Heart left ventricle (tissue), 16 donors: ENCODE data around the gene CCDC194. TPM values are rescaled to one million over a fixed set of nuclear protein-coding genes. Genes with fewer than 3 reads are reported as not detected.

Source experiments
- ATAC-seq, 4 donors: fragments of 200-7000 bp; cut with Tn5 transposase; one replicate each; pipeline ENCODE4 v1.9.1; 2020 to 2022; ENCODE audit warnings: moderate library complexity in 4 of 4, mild to moderate bottlenecking in 3 of 4, moderate number of reproducible peaks in 1 of 4
- DNase-seq, 5 donors: peaks; one replicate each; pipeline ENCODE4 v3.0.0-alpha.2; 2020
- H3K27ac ChIP-seq, 12 donors: fragments of 200-600 bp; sonication (generic) in 4 of 12; one replicate each; pipeline versions ENCODE4 v1.5.0 to v1.8.0; 2016 to 2022; ENCODE audit warnings: mild to moderate bottlenecking in 2 of 12
- H3K27me3 ChIP-seq, 9 donors: fragments of 200-600 bp; sonication (generic) in 2 of 9; one replicate each; pipeline versions ENCODE4 v1.5.1 to v1.8.0; 2016 to 2022; ENCODE audit warnings: mild to moderate bottlenecking in 3 of 9
- H3K36me3 ChIP-seq, 9 donors: fragments of 200-600 bp; sonication (generic) in 2 of 9; one replicate each; pipeline versions ENCODE4 v1.5.0 to v1.8.0; 2018 to 2022; ENCODE audit warnings: mild to moderate bottlenecking in 2 of 9
- H3K4me1 ChIP-seq, 12 donors: fragments of 200-600 bp; sonication (generic) in 4 of 12; one replicate each; pipeline versions ENCODE4 v1.5.0 to v1.8.0; 2016 to 2022; ENCODE audit warnings: mild to moderate bottlenecking in 3 of 12
- H3K4me3 ChIP-seq, 12 donors: fragments of 200-600 bp; sonication (generic) in 4 of 12; one replicate each; pipeline versions ENCODE4 v1.5.0 to v1.8.0; 2017 to 2022; ENCODE audit warnings: mild to moderate bottlenecking in 9 of 12, moderate library complexity in 4 of 12
- H3K9me3 ChIP-seq, 12 donors: fragments of 200-600 bp; sonication (generic) in 4 of 12; one replicate each; pipeline versions ENCODE4 v1.5.0 to v1.8.0; 2016 to 2022; ENCODE audit warnings: mild to moderate bottlenecking in 1 of 12
- CTCF ChIP-seq, 12 donors: fragments of 200-600 bp; sonication (generic) in 4 of 12; IDR thresholded peaks; one replicate each; pipeline versions ENCODE4 v1.5.0 to v1.8.0; 2018 to 2022; ENCODE audit warnings: antibody characterized with exemption in 12 of 12, mild to moderate bottlenecking in 5 of 12
- POLR2A ChIP-seq, 2 donors: fragments of 450-650 bp; IDR thresholded peaks; one replicate each; pipeline ENCODE4 v1.6.1; 2017; ENCODE audit warnings: antibody characterized with exemption in 2 of 2, mild to moderate bottlenecking in 2 of 2, moderate library complexity in 2 of 2
- WGBS, 4 donors: extraction: QIAGEN DNeasy Blood & Tissue Kit in 2 of 4; methylation state at CpG; one replicate each; pipeline versions ENCODE4 v1.1.5 to v1.1.7; 2013 to 2018; 5-methylcytosine and 5-hydroxymethylcytosine counted together
- intact Hi-C, 10 donors: fragments of 100-400 bp; cut with DNase I; formaldehyde crosslinking; loops; one replicate each; pipeline versions ENCODE4 v1.11.1 to v1.14.2; 2022
- polyA plus RNA-seq, 2 donors: library from polyadenylated mRNA; stranded (reverse); fragments of 200-250 nt; gene quantifications; one replicate each; pipeline ENCODE4 v1.2.3, GENCODE V29; 2013
- total RNA-seq, 9 donors: library from RNA; depleted of rRNA in 2 of 9; stranded (reverse); fragments of >200 nt in 2 of 9; fragmentation: NEBNext Ultra II Directional in 3 of 9; extraction: Animal tissue kit (Norgen Biotek cat#: 25700) in 3 of 9; gene quantifications; one replicate each; pipeline versions ENCODE4 v1.1.0 to v1.2.4, GENCODE V29; 2016 to 2023
- donor health status: ischemic (EF 13 %, LVEDD 7.1; RV severe dilation, severe dysfunction).
- donor health status: healthy with polysubstance abuse.
- donor health status: DM: no; HTN: yes; CAD: no.
- donor health status: DM: no; HTN: no; CAD: no.
- donor health status: ischemic (EF 25% LVEDD 6.9; RV normal size, moderate dysfunction).
- donor health status: ischemic (EF 25% LVEDD 5.7; RV mildly dilated, moderate dysfunction).
- donor health status: healthy.
- donor health status: DM: yes; HTN: yes; CAD: no.
- donor health status: ischemic (EF 35%, LVEDD 5.7; RV mildly dilated, moderate dysfunction).
- donor health status: nonischemic (EF 11% LVEDD 7.7; RV severe dilation, severe dysfunction).
- donor health status: DM: yes; HTN: yes; CAD: no.
- donor health status: PGD.
- donor health status: ischemic (EF 29% LVEDD 5.4; RV normal size, mild dysfunction).
- donor health status: nonischemic (EF 23%, LVEDD 6.1; RV moderate dilation, normal function).

Gene CCDC194
- total and polyA plus RNA-seq, 11 donors = 0.23 to 0.53 (median 0.37) TPM; not detected in 8

GRCh38 chr19:17341386-17341785 lies 52.6 kb downstream of the CCDC194 start:
- Histone ChIP-seq H3K4me3 (no peak overlapping the region), H3K4me1 (peaks cover 0 to 20% (median 12%) of the 10 kb centered on the region in 12 donors), H3K36me3 (peaks cover 0 to 22% (median 8%) of the 10 kb centered on the region in 9 donors), H3K27me3 (no peaks in the 10 kb centered on the region), H3K27ac (no peak overlapping the region), H3K9me3 (no peaks in the 10 kb centered on the region)
- DNase-seq (no peak), ATAC-seq (no peak)
- intact Hi-C loops = loop anchor here in 3 of 10 donors (5.0 to 10.0 kb wide), 3 partner anchors 44 to 513 kb away; partner anchors contain the start of genes NXNL1 (in 1 of the 3) and RPL18A (in 1 of the 3)
- TF ChIP-seq POLR2A (IDR thresholded peaks at IDR 0.05) (no peak), CTCF (IDR thresholded peaks at IDR 0.05) (no peak)
- 91 to 96% (median 93%) methylated on average over 6 to 15 of the region's 15 CpGs for WGBS, 4 donors

GRCh38 chr19:17340871-17341357 lies 53.1 kb downstream of the CCDC194 start:
- intact Hi-C loops = loop anchor here in 3 of 10 donors (5.0 to 10.0 kb wide), 3 partner anchors 44 to 514 kb away; partner anchors contain the start of genes NXNL1 (in 1 of the 3) and RPL18A (in 1 of the 3)
- peaks cover 0 to 19% (median 11%) of the 10 kb centered on the region in 12 donors for H3K4me1 ChIP-seq
- no peaks in the 10 kb centered on the region for H3K9me3 ChIP-seq
- 76 to 88% (median 81%) methylated on average over 10 to 17 of the region's 17 CpGs for WGBS, 4 donors
- H3K27ac ChIP-seq = no peak overlapping the region
- no peaks in the 10 kb centered on the region for H3K27me3 ChIP-seq
- no peak overlapping the region for H3K4me3 ChIP-seq
- no peak for TF ChIP-seq POLR2A (IDR thresholded peaks at IDR 0.05)
- TF ChIP-seq CTCF (IDR thresholded peaks at IDR 0.05) = no peak
- DNase-seq (no peak), ATAC-seq (no peak)
- H3K36me3 ChIP-seq = peaks cover 0 to 22% (median 8%) of the 10 kb centered on the region in 9 donors

Other genes starting within 250 kb of the CCDC194 start
- 10 to 100 TPM; 22.5 to 34.4 (median 25.8) TPM for gene USE1, start 178.8 kb downstream of the CCDC194 start, total RNA-seq
- gene USE1, start 178.8 kb downstream of the CCDC194 start, polyA plus RNA-seq = 10 to 100 TPM; 60.6 to 69.6 TPM
- 10 to 100 TPM in 6 of 9 donors, 1 to 10 TPM in 3; 8.7 to 27.2 (median 16.8) TPM for gene OCEL1, start 168.0 kb downstream of the CCDC194 start, total RNA-seq
- 10 to 100 TPM; 15.6 to 35.2 TPM for gene OCEL1, start 168.0 kb downstream of the CCDC194 start, polyA plus RNA-seq
- 100 to 1,000 TPM in 2 of 9 donors, 10 to 100 TPM in 7; 34.7 to 117 (median 47.0) TPM for gene NR2F6, start 148.3 kb downstream of the CCDC194 start, total RNA-seq
- gene NR2F6, start 148.3 kb downstream of the CCDC194 start, polyA plus RNA-seq = 10 to 100 TPM; 30.8 to 38.3 TPM
- gene USHBP1, start 129.5 kb downstream of the CCDC194 start, total RNA-seq = 10 to 100 TPM in 1 of 9 donors, 1 to 10 TPM in 8; 3.7 to 14.6 (median 7.3) TPM
- gene USHBP1, start 129.5 kb downstream of the CCDC194 start, polyA plus RNA-seq = 10 to 100 TPM; 11.1 to 12.4 TPM
- 10 to 100 TPM; 60.9 to 92.4 (median 75.9) TPM for gene BABAM1, start 126.8 kb downstream of the CCDC194 start, total RNA-seq
- gene BABAM1, start 126.8 kb downstream of the CCDC194 start, polyA plus RNA-seq = 10 to 100 TPM; 67.2 to 73.5 TPM
- gene ANKLE1, start 112.3 kb downstream of the CCDC194 start, total RNA-seq = under 1 TPM in 7 of 9 donors, not detected in 2; 0.07 to 0.44 (median 0.23) TPM
- under 1 TPM; 0.08 to 0.36 TPM for gene ANKLE1, start 112.3 kb downstream of the CCDC194 start, polyA plus RNA-seq
- gene ABHD8, start 90.8 kb downstream of the CCDC194 start, total RNA-seq = 10 to 100 TPM in 5 of 9 donors, 1 to 10 TPM in 4; 7.4 to 21.8 (median 10.3) TPM
- 10 to 100 TPM; 11.6 to 19.2 TPM for gene ABHD8, start 90.8 kb downstream of the CCDC194 start, polyA plus RNA-seq
- 100 to 1,000 TPM in 8 of 9 donors, 10 to 100 TPM in 1; 97.8 to 389 (median 174) TPM for gene MRPL34, start 88.3 kb downstream of the CCDC194 start, total RNA-seq
- gene MRPL34, start 88.3 kb downstream of the CCDC194 start, polyA plus RNA-seq = 100 to 1,000 TPM; 296 to 325 TPM
- 10 to 100 TPM; 13.9 to 47.1 (median 35.7) TPM for gene DDA1, start 84.6 kb downstream of the CCDC194 start, total RNA-seq
- 10 to 100 TPM; 64.8 to 84.6 TPM for gene DDA1, start 84.6 kb downstream of the CCDC194 start, polyA plus RNA-seq
- gene ANO8, start 59.3 kb downstream of the CCDC194 start, total RNA-seq = 10 to 100 TPM in 2 of 9 donors, 1 to 10 TPM in 7; 6.4 to 11.0 (median 7.9) TPM
- gene ANO8, start 59.3 kb downstream of the CCDC194 start, polyA plus RNA-seq = 1 to 10 TPM; 4.8 to 8.3 TPM
- 10 to 100 TPM in 7 of 9 donors, 1 to 10 TPM in 2; 6.3 to 20.1 (median 11.3) TPM for gene GTPBP3, start 56.6 kb downstream of the CCDC194 start, total RNA-seq
- gene GTPBP3, start 56.6 kb downstream of the CCDC194 start, polyA plus RNA-seq = 10 to 100 TPM in 1 of 2 donors, 1 to 10 TPM in 1; 8.9 to 13.0 TPM
- gene PLVAP, start 16.9 kb downstream of the CCDC194 start, total RNA-seq = 10 to 100 TPM in 4 of 9 donors, 1 to 10 TPM in 5; 7.1 to 52.8 (median 9.5) TPM
- gene PLVAP, start 16.9 kb downstream of the CCDC194 start, polyA plus RNA-seq = 10 to 100 TPM; 26.4 to 50.1 TPM
- gene BST2, start 11.4 kb upstream of the CCDC194 start, total RNA-seq = 100 to 1,000 TPM in 1 of 9 donors, 10 to 100 TPM in 8; 28.6 to 116 (median 49.4) TPM
- gene BST2, start 11.4 kb upstream of the CCDC194 start, polyA plus RNA-seq = 10 to 100 TPM; 37.1 to 64.1 TPM
- gene MVB12A, start 25.9 kb upstream of the CCDC194 start, total RNA-seq = 10 to 100 TPM; 11.8 to 41.5 (median 18.5) TPM
- gene MVB12A, start 25.9 kb upstream of the CCDC194 start, polyA plus RNA-seq = 10 to 100 TPM; 30.7 to 46.5 TPM
- under 1 TPM in 1 of 9 donors, not detected in 8; 0.52 TPM for gene TMEM221, start 54.5 kb upstream of the CCDC194 start, total RNA-seq
- gene TMEM221, start 54.5 kb upstream of the CCDC194 start, polyA plus RNA-seq = under 1 TPM in 1 of 2 donors, not detected in 1; 0.04 TPM
- 1 to 10 TPM in 1 of 9 donors, under 1 TPM in 3, not detected in 5; 0.32 to 1.1 (median 0.57) TPM for gene NXNL1, start 66.7 kb upstream of the CCDC194 start, total RNA-seq
- gene NXNL1, start 66.7 kb upstream of the CCDC194 start, polyA plus RNA-seq = under 1 TPM in 1 of 2 donors, not detected in 1; 0.69 TPM
- gene SLC27A1, start 76.3 kb upstream of the CCDC194 start, total RNA-seq = 10 to 100 TPM; 32.6 to 70.3 (median 52.7) TPM
- 10 to 100 TPM; 22.1 to 47.6 TPM for gene SLC27A1, start 76.3 kb upstream of the CCDC194 start, polyA plus RNA-seq
- gene PGLS, start 117.5 kb upstream of the CCDC194 start, total RNA-seq = 10 to 100 TPM; 15.5 to 57.1 (median 27.0) TPM
- 10 to 100 TPM; 28.8 to 45.9 TPM for gene PGLS, start 117.5 kb upstream of the CCDC194 start, polyA plus RNA-seq
- 100 to 1,000 TPM in 1 of 9 donors, 10 to 100 TPM in 8; 23.7 to 117 (median 32.6) TPM for gene COLGALT1, start 161.5 kb upstream of the CCDC194 start, total RNA-seq
- gene COLGALT1, start 161.5 kb upstream of the CCDC194 start, polyA plus RNA-seq = 10 to 100 TPM; 16.1 to 49.8 TPM